Glomerular visceral epithelial cell (primary cell): ENCODE measurements around the gene ENO2.
A peak's percentile ranks its signal among the peaks of the same experiment; 100 is the strongest.
"Not testable (repeated sequence)": the region's sequence is repeated elsewhere in the genome, so short reads cannot be mapped to it uniquely, and the experiment has no call there.

Experiments
- DNase-seq: peaks from one replicate; pipeline ENCODE4 v3.0.0-alpha.2; 2016; ENCODE audit errors: extremely low spot score

ENO2 gene

DNA sequence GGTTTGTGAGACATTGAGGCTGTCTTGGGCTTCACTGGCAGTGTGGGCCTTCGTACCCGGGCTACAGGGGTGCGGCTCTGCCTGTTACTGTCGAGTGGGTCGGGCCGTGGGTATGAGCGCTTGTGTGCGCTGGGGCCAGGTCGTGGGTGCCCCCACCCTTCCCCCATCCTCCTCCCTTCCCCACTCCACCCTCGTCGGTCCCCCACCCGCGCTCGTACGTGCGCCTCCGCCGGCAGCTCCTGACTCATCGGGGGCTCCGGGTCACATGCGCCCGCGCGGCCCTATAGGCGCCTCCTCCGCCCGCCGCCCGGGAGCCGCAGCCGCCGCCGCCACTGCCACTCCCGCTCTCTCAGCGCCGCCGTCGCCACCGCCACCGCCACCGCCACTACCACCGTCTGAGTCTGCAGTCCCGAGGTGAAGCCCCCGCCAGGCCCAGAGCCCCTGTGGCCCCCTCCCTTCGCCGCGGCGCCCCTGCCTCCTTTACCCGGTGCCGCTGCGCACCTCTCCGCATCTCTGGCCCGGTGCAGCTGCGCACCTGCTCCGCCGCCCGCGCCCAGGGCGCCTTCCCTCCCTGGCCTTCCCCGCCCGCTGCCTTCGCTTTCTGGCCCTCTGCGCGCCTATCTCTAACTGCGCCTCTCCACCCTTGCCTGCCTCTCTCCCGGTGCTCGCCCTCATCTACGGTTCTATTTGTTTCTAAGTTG lies at the start of gene ENO2:
TSS of gene ENO2 (plus strand) at position 335 of the 701 bp plus-strand sequence. CDS start 1,253 bp downstream, outside the sequence.
- peak; percentile 65 for DNase-seq

DNA sequence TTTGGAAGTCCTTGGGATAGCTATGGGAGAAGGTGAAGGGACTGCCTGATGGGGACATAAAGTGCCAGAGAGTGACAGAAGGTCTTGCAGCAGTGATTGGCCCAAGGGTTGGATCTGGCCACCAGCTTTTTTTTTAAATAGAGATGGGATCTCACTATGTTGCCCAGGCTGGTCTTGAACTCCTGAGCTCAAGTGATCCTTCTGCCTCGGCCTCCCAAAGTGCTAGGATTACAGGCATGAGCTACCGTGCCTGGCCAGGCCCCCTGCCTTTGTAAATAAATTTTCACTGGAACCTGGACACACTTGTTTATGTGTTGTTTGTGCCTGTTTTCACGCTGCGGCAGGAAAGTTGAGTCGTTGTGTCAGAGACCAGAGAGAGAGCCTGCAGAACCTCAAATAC lies 49.1 kb upstream of the ENO2 start:
- DNase-seq = not testable (repeated sequence)

DNA sequence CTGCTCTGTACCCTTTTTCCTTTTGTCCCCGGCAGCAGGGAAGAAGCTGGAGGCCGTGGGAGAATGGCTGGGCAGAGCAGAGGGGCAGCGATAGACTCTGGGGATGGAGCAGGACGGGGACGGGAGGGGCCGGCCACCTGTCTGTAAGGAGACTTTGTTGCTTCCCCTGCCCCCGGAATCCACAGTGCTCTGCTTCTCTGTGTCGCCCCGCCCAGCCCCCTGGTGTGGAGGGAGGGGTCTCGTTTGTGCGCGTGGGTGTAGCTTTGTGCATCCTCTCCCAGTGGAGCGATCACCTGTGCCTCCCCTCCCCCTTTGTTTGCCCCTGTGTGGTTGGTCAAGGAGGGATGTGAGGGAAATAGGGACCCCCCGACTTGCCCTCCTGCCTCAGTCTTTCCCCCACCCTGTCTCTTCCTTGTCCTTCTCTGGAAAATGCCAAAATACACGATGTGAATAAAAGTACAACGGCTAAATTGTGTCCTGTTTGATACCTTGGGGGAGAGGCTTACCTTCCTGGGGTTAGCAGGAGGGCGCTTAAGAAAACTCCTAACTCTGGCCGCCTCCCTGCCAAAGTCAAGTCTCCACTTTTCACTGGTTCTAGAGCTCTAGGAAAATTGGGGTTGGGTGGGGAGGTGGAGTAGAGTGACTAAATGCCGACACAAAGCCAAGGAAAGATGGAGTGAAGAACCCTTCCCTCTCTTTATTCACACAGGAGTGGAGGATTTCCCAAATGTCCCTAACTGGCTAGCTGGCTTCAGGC lies 48.0 kb upstream of the ENO2 start:
- no peak for DNase-seq

DNA sequence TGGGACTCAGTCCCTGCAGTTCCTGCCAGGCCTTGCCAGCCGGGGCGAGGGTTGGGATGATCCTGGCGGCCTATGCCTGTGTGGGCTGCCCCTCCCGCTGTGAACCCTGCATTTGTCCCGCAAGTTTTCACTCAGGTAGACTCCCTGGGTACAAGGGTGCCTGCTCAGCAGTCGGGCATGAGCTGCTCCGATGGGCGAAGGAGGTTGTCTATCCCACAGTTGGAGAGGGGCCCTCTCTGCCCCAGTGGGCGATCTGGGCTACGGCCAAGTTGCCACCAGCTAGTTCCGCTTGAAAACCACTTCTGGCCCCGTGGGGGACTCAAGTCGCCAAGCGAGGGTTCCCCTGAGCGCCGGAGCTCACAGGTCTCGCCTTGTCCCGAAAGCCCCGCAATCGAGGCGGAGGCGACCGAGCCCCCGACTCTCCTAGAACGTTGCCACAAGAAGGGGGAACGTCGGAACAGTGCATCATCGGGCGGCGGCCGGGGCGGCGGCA lies 47.4 kb upstream of the ENO2 start:
- DNase-seq = no peak

DNA sequence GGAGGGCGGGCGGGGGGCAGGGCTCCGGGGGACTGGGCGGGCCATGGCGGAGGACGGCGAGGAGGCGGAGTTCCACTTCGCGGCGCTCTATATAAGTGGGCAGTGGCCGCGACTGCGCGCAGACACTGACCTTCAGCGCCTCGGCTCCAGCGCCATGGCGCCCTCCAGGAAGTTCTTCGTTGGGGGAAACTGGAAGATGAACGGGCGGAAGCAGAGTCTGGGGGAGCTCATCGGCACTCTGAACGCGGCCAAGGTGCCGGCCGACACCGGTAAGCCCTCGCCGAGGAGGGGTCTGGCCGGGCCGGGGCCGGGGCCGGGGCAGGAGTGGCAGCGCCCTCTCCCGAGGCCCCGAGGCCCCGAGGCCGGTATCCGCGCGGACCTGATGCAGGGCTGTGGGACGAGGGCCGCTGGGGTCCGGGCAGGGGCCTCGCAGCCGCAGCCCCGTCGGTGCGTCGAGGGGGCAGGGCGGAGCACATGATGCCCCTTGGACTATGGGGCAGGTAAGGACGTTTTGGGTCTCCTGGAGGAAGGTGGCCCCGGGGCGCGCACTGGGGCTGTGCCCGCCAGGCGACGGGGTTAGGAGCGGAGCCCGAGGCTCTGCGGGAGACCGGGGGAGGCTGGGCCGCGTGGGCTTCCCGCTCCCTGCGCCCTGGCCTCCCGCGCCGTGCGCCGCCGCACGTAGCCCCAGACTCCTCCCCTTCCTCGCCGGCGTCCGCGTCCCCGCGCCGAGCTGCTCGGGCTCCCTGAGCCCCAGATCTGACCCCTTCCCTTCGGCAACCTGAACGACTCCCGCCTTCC lies 46.8 kb upstream of the ENO2 start, which contains the start of gene TPI1:
TSS of gene TPI1 (plus strand) at position 119 of the 798 bp plus-strand sequence. CDS start at position 155, 36 bp downstream.
- DNase-seq = peak; percentile 88

DNA sequence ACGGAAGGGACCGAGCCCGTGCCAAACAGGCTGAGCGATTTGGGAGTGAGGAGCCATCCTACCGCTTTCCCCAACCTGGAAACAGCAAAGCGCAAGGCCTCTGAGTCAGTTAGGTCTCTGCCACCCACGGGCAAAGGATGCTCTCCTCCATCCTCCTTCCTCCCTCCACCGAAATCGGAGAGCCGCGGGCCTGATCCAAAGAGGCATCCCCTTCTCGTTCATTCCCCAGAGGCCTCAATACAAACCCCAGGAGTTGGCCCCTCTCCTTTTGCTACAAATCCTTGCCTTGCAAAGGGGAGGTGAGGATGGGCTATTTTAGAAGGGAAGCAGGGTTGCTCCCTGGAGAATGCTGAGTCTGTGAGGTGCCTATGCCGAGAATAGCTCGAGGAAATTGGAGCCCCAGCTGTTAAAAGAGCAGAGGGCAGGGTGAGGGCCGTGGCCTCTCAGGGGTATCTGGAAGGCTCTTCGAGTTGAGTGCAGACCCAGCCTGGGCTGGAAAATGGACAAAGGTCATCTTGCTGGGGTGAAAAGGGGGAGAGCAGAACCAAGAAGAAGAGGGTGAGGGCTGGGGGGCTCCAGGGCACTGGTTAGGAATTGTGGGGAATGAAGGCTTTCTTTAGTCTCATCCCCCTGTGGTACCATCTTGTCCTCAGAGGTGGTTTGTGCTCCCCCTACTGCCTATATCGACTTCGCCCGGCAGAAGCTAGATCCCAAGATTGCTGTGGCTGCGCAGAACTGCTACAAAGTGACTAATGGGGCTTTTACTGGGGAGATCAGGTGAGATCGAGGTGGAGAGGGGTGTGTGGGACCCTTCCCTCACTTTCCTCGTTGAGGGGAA lies 46.0 kb upstream of the ENO2 start:
- no peak for DNase-seq

DNA sequence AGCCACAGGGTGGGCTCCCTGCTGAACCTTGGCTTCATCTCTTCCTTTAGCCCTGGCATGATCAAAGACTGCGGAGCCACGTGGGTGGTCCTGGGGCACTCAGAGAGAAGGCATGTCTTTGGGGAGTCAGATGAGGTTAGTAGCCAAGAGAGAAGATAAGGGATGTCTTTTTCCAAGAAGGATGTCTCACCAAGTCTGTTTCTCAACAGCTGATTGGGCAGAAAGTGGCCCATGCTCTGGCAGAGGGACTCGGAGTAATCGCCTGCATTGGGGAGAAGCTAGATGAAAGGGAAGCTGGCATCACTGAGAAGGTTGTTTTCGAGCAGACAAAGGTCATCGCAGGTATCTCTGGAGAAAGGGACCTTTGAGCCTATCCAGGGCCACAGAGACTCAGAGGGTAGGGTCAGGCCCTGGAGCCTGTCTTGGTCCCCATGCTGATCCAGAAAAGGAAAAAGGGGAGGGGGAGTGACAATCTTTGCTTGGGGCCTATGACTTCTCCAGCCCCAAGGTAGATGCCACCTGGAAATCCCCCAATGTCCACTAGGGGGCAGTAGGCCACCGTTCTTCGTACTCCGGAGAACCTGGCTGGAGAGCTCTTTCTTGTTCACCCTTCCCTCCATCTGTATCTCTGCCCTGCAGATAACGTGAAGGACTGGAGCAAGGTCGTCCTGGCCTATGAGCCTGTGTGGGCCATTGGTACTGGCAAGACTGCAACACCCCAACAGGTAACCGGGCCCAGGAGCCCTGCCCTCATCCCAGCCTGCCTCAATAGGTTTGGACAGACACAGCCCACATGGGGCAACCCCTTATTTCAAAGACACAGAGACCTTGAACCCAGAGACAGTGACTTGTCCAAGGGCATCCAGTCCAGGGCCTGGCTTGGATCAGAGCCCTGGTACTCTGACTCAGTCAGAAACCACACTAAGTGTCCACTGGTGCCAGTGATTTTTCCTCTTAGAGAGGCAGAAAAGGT lies 45.0 kb upstream of the ENO2 start:
- peak; percentile 81 for DNase-seq

DNA sequence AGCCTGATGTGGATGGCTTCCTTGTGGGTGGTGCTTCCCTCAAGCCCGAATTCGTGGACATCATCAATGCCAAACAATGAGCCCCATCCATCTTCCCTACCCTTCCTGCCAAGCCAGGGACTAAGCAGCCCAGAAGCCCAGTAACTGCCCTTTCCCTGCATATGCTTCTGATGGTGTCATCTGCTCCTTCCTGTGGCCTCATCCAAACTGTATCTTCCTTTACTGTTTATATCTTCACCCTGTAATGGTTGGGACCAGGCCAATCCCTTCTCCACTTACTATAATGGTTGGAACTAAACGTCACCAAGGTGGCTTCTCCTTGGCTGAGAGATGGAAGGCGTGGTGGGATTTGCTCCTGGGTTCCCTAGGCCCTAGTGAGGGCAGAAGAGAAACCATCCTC lies 44.1 kb upstream of the ENO2 start:
- not testable (repeated sequence) for DNase-seq

DNA sequence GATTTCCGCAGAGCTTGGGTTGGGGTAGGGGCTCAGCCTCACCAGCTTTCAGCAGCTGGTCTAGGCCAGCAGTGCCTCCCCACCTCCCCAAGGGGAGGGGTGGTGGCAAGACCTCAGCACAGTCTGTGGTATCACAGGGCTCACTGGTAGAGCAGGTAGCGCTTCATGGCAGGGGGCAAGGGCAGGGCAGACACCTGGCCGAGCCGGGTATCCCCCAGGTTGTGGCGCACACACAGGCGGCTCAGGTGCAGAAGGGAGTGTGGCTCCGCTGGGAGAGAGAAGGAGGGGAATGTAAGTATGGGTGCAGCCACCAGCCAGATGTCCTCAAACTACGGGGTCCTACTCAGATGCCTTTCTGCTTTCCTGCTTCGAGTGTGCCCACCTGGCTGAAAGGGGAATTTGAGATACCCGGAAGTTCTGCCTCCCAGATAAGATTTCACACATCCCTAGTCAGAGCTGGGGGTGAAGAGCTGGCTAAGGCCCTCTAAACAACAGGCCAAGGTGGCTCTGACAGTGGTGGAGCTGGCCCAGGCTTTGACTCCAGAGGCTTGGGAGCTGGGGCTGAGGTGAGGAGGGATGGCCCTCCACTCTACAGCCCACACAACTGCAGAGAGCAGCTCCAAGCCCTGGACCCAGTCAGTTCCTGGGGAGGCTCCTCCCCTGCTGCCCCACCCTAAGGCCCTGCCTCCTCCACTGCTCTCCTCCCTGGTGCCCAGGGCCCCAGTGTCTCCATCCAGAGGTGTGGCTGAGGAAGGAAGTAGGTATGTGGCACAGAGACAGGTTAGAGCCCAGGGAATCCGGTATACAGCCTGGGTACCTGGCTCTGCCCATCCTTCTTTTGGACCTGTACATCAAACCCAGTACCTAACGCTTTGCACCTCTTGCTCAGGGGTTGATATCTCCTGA lies 43.1 kb upstream of the ENO2 start:
- peak; percentile 71 for DNase-seq

DNA sequence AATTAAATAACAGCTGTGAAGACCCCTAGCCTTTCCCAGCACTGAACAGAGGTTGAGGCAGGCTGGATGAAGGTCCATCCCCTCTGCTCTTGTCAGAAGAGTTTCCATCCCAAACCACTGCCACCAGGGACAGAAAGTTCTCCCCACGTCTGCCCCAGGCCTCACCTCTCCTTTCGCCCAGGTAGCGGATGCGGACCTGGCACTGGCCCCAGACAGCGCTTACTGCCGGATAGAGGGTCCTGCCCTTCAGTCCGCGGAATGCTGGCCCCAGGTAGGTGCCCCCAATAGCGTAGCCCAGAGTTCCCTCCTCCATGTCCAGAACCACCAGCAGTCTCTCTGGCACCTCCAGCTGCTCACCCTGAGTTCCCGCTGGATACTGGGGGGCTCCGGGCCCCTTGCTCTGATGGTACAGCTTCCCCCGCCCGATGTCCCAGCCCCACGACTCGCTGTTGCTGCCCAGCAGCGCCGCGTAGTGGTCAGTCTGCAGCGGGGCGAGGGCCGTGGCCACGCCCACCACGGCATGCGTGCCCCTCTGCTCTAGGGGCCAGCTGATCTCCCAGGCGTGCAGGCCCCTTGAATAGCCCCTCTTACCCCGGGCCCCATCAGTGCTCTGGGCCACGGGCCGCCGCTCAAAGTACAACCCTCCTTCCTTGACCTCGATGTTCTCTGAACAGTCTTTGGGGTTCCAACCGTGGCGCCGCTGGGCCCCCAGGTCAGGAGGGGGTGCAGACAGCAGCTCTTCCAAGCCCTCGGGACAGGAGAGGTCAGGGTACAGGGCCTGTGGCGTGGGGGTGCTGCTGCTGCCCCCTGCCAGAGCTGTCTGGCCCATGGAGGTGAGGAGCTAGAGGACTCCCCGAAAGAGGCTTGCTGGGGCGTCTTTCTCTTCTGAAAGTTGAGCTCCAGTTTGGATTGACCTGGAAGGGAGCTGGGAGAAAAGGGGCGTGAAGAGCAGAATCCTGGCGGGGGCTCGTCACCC lies 42.0 kb upstream of the ENO2 start:
- DNase-seq = peak; percentile 83

DNA sequence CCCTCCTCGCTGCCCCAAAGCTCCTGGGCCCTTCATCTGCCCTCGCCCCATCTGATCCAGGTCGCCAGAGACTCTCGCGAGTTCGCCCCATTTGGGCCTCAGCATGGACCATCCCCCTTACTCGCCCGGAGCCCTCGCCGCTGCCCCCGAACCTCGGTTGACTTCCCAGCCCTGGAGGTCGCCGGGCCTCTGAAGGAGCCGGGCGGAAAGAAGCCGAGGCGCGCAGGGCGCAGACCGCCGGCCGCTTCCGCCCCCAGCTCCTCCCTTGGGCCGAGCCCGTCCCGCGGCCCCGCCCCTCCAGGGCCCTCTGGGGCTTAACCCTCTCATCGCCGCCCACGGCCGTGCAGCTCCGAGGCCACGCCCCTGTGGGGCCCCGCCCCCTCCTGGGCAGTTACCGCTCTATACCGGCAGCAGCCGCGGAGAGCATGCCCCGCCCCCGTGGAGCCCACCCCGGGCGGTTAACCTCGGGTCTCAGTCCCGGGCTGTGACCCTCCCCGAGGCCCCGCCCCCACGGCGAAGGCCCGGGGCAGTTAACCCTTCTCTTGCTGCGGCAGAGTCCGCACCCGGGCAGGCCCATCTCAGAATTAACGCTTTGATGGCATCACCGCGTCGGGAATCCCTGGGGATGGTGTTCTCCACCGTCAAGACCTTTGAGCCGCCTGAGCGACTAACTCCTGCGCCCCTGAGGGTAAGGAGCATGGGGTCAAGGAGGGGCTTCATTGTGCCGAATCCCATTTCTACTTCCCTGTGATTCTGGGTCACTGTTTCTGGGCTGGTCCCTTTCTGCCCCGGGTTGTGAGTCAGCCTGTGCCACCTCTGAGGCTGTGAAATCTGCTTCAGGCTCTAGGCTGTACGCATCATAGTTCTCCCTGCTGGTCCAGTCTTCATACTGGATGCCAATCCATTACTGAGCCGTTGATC lies 41.0 kb upstream of the ENO2 start, which contains the start of gene SPSB2:
TSS of gene SPSB2 (minus strand) at position 210 of the 921 bp plus-strand sequence. CDS start 402 bp downstream, outside the sequence.
- peak; percentile 98 for DNase-seq

DNA sequence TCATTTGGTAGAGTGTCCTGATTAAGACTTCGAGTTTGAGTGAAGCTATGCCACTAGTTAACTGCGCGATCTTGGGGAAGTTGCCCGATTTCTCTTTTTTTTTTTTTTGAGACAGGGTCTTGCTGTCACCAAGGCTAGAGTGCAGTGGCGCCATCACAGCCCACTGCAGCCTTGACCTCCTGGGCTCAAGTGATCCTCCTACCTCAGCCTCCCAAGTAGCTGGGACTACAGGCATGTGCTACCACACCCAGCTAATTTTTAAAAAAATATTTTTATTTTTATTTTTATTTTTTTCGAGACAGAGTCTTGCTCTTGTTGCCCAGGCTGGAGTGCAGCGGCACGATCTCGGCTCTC lies 40.4 kb upstream of the ENO2 start:
- DNase-seq = not testable (repeated sequence)

DNA sequence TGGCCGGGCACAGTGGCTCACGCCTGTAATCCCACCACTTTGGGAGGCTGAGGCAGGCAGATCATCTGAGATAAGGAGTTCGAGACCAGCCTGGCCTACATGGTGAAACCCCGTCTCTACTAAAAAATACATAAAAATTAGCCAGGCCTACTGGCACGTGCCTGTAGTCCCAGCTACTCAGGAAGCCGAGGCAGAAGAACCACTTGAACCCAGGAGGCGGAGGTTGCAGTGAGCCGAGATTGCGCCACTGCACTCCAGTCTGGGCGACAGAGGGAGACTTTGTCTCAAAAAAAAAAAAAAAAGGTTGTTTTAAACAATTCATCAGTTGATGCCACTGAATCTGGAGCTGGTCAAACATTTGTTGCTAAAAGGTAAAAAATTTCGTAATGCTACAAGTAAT lies 34.6 kb upstream of the ENO2 start:
- DNase-seq = not testable (repeated sequence)

DNA sequence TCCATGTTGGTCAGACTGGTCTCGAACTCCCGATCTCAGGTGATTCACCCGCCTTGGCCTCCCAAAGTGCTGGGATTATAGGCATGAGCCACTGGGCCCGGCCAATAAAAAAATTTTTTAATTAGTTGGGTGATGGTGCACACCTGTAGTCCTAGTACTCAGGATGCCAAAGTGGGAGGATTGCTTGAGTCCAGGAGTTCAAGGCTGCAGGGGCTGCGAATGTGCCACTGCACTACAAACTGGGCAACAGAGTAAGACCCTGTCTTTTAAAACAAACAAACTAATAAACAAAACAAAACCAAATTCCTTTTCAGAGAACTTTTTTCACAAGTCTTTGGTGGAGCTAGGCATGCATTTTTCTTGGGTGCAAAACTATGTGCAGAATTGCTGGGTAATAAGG lies 31.1 kb upstream of the ENO2 start:
- no peak for DNase-seq

DNA sequence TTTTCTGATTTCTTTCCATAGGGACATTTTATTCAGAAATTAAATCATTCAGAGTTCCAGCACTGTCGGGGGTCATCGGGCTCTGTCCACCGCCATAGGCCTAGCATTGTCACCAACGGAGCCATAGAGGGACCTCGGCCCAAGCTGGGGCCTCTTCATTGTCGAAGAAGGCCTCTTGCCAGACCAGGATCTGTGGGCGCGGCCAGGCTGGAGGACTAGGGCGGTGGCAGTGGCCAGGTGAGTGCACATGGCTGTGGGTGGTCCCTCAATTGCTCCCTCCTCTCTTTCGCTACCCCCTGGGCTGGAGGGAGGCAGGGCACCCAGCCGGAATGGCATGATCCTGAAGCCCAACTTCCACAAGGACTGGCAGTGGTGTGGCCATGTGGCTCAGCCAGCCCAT lies 30.7 kb upstream of the ENO2 start:
- no peak for DNase-seq

DNA sequence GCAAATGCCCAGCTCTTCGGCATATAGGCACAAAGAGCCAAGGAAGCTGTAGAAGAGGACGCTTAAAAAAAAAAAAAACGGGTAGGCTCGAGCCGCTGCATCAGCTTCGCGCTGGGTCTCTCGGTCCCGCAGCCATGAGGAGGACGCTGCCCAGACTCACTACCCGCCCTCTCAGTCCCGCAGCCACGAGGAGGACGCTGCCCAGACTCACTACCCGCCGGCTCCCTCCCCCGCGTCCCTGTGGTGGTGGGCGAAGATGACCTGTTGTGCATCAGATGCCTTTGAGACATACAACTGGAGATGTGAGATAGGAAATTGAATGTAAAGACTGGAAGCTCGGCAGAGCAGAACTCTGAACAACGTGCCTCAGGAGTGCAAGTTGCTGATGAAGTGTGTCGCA lies 29.8 kb upstream of the ENO2 start:
- DNase-seq = no peak
